ENCODE data around the gene POLR2A. TPM values are rescaled to one million over a fixed set of nuclear protein-coding genes. Genes with fewer than 3 reads are reported as not detected.
A peak's percentile ranks its signal among the peaks of the same experiment; 100 is the strongest.

Gene POLR2A
- total RNA-seq, 2 donors from 2014 or later = 79.7 to 217 TPM

DNA sequence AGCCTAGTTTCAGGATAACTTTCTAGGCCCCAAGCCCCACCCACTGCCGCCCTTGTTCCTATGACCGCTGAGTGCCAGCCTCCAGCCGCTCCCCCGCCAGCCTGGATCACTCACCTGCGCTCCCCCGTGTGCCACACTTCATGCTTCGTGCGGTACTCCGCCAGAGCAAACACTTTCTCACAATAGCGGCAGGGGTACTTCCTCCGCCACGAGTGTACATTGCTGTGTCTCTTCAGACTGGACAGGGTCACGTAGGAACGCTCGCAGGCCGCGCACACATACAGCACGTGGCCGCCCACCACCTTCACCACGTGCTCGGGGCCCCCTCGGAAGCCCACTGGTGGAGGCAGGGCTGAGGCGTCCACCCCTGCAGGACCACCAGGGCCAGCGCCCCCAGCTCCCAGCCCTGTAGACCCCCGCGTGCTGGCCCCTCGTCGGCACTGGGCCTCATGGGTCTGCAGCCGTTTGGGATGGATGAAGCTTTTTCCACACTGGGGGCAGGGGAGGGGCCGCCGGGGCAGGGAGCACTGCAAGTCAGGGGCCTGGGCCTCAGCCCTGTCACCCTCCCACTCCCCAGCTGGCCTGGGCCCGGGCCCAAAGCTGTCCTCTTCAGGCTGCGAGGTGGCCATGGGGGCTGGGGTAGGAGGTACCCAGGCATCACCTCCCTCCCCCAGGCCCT lies 18.4 kb upstream of the POLR2A start:
- Histone ChIP-seq H3K4me3 (no peak overlapping the region), H3K27ac (peak overlapping the region in 1 of 2 donors; percentile 15), H3K4me1 (replicated peaks) (no peaks in the 10 kb centered on the region), H3K9me3 (no peaks in the 10 kb centered on the region), H3K27me3 (replicated peaks; ENCODE audit: insufficient read depth) (no peaks in the 10 kb centered on the region), H3K36me3 (peaks cover 4 to 5% of the 10 kb centered on the region in 2 donors)
- no peak for DNase-seq (ENCODE audit: low spot score)
- intact Hi-C loops (cut with DNase I) = no loop called here
- WGBS = 89% methylated on average over 33 of the region's 33 CpGs
- no peak for TF ChIP-seq POLR2AphosphoS5 (IDR thresholded peaks at IDR 0.05)
- TF ChIP-seq POLR2A (IDR thresholded peaks at IDR 0.05) = no peak
- TF ChIP-seq, protein P1, sequence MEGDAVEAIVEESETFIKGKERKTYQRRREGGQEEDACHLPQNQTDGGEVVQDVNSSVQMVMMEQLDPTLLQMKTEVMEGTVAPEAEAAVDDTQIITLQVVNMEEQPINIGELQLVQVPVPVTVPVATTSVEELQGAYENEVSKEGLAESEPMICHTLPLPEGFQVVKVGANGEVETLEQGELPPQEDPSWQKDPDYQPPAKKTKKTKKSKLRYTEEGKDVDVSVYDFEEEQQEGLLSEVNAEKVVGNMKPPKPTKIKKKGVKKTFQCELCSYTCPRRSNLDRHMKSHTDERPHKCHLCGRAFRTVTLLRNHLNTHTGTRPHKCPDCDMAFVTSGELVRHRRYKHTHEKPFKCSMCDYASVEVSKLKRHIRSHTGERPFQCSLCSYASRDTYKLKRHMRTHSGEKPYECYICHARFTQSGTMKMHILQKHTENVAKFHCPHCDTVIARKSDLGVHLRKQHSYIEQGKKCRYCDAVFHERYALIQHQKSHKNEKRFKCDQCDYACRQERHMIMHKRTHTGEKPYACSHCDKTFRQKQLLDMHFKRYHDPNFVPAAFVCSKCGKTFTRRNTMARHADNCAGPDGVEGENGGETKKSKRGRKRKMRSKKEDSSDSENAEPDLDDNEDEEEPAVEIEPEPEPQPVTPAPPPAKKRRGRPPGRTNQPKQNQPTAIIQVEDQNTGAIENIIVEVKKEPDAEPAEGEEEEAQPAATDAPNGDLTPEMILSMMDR (IDR thresholded peaks at IDR 0.05) = no peak

DNA sequence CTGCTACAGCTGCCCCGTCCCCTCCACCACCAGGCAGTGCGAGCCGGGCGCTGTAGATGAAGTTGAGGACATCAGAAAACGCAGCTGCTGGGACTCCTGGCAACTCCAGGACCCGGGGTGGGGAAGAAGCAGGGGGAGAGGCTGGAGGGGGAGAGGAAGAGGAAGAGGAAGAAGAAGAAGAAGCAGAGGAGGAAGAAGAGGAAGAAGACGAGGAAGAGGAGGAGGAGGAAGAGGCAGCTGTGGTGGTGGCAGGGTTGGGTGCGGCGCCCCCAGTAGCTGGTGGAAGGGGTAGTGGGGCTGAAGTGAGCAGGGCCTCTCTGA lies 17.9 kb upstream of the POLR2A start:
- H3K4me1 ChIP-seq (replicated peaks) = no peaks in the 10 kb centered on the region
- H3K36me3 ChIP-seq = peaks cover 4 to 5% of the 10 kb centered on the region in 2 donors
- no peaks in the 10 kb centered on the region for H3K27me3 ChIP-seq (replicated peaks; ENCODE audit: insufficient read depth)
- DNase-seq (ENCODE audit: low spot score) = no peak
- H3K9me3 ChIP-seq = no peaks in the 10 kb centered on the region
- WGBS = 77% methylated on average over 9 of the region's 9 CpGs
- H3K27ac ChIP-seq = peak overlapping the region; percentile 10 to 15
- intact Hi-C loops (cut with DNase I) = no loop called here
- no peak overlapping the region for H3K4me3 ChIP-seq
- TF ChIP-seq POLR2AphosphoS5 (IDR thresholded peaks at IDR 0.05) = no peak
- TF ChIP-seq, protein P1 (IDR thresholded peaks at IDR 0.05) = no peak
- TF ChIP-seq POLR2A (IDR thresholded peaks at IDR 0.05) = no peak

DNA sequence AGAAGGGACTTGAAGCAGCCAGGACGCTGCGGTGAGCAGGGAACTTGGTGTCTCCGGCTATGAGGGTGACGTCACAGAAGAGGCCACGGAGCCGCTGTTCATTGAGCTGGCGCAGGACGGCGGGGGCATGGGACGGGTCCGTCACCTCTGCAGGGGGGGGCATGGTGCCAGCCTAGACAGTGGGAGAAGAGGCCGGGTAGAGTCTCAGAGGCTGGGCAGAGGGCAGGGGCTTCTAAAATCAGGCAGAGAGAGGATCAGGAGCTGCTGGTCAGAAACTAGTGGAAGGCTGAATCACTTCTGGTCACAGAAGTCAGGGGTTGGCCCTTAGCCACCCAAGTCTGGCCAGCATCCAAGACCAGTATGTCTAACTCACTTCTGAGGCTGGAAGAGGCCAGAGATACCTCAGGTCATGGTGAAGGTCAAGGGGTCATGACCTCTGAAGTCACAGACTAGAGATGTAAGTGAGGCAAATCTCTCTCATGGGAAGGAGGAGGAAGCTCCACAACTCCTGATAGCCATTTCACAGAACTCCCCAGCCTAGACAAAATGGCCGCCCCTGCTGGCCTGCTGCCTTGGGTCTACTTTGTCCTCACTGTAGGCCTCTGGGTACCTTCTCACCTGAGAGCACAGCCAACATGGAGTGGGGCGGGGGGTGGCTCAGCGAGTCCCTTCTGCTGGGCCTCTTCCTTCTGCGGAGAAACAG lies 17.4 kb upstream of the POLR2A start:
- intact Hi-C loops (cut with DNase I) = no loop called here

DNA sequence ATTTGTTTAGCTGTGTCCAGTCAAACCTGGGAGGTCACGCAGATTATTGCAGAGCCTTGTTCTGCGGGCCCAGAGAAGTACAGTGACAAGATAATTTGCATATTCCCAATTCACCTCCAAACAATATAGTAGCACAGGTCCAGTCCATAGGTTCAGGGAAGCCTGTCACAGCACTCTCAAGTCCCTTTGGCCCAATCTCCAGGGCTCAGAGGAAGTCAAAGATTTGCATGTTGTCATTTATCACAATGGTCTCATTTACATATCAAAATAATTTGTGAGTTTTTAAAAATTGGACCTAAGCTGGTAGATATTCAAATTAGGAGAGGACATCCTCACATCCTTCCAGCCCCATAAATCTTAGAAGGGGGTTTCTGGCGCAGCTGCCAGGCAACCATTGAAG lies 16.7 kb upstream of the POLR2A start:
- H3K4me1 ChIP-seq (replicated peaks) = no peaks in the 10 kb centered on the region
- no peak for DNase-seq (ENCODE audit: low spot score)
- intact Hi-C loops (cut with DNase I) = no loop called here

More for the DNA sequence above, 17.4 kb upstream of the POLR2A start:
- H3K4me3 ChIP-seq = no peak overlapping the region
- H3K27ac ChIP-seq = peak overlapping the region; percentile 10 to 15
- TF ChIP-seq POLR2A (IDR thresholded peaks at IDR 0.05) = no peak
- TF ChIP-seq POLR2AphosphoS5 (IDR thresholded peaks at IDR 0.05) = no peak
- TF ChIP-seq, protein P1 (IDR thresholded peaks at IDR 0.05) = no peak
- no peaks in the 10 kb centered on the region for H3K9me3 ChIP-seq
- H3K36me3 ChIP-seq = peaks cover 4 to 5% of the 10 kb centered on the region in 2 donors
- no peaks in the 10 kb centered on the region for H3K4me1 ChIP-seq (replicated peaks)
- DNase-seq (ENCODE audit: low spot score) = no peak
- no peaks in the 10 kb centered on the region for H3K27me3 ChIP-seq (replicated peaks; ENCODE audit: insufficient read depth)
- WGBS = 77% methylated on average over 16 of the region's 16 CpGs

More for the DNA sequence above, 16.7 kb upstream of the POLR2A start:
- Histone ChIP-seq H3K27ac (peak overlapping the region in 1 of 2 donors; percentile 15), H3K4me3 (no peak overlapping the region), H3K9me3 (no peaks in the 10 kb centered on the region), H3K27me3 (replicated peaks; ENCODE audit: insufficient read depth) (no peaks in the 10 kb centered on the region), H3K36me3 (peaks cover 4 to 5% of the 10 kb centered on the region in 2 donors)
- WGBS = 84% methylated on average over 3 of the region's 3 CpGs
- TF ChIP-seq, protein P1 (IDR thresholded peaks at IDR 0.05) = no peak
